GM12875 (cell line): ENCODE results near the gene POLD2.

Experiments used
- H3K4me3 ChIP-seq: one replicate; pipeline ENCODE4 v1.5.1; 2011; ENCODE audit warnings: low read depth, low read length, control low read depth
- CTCF ChIP-seq: IDR thresholded peaks from 2 replicates; pipeline ENCODE4 v1.5.1; 2011; ENCODE audit warnings: low read depth, mild to moderate bottlenecking, control low read depth, inconsistent platforms, low read length, moderate library complexity, borderline replicate concordance; ENCODE audit not compliant: insufficient read depth

POLD2 gene

GRCh38 chr7:44122529-44122928 lies 819 bp downstream of the POLD2 start:
- no peak for TF ChIP-seq CTCF
- peak overlapping the region; percentile 97 for H3K4me3 ChIP-seq

GRCh38 chr7:44121761-44122420 lies 1.5 kb downstream of the POLD2 start:
- TF ChIP-seq CTCF: no peak
- no peak overlapping the region for H3K4me3 ChIP-seq

GRCh38 chr7:44120395-44120794 lies 3.0 kb downstream of the POLD2 start:
- no peak for TF ChIP-seq CTCF
- H3K4me3 ChIP-seq: no peak overlapping the region

GRCh38 chr7:44119829-44120380 lies 3.4 kb downstream of the POLD2 start:
- no peak for TF ChIP-seq CTCF
- H3K4me3 ChIP-seq: no peak overlapping the region

- H3K4me3 ChIP-seq: no peak overlapping the region
- no peak for TF ChIP-seq CTCF
These were observed 5.4 kb downstream of the POLD2 start for GRCh38 chr7:44117801-44118429.

- no peak for TF ChIP-seq CTCF
- H3K4me3 ChIP-seq: no peak overlapping the region
These were observed 6.3 kb downstream of the POLD2 start for GRCh38 chr7:44116789-44117666.
